Measurements from ENCODE around the gene HDAC9. TPM values are rescaled to one million over a fixed set of nuclear protein-coding genes. Genes with fewer than 3 reads are reported as not detected.

Gene HDAC9
- total RNA-seq, 1 experiment from 2014 or later = 17.1 TPM

DNA sequence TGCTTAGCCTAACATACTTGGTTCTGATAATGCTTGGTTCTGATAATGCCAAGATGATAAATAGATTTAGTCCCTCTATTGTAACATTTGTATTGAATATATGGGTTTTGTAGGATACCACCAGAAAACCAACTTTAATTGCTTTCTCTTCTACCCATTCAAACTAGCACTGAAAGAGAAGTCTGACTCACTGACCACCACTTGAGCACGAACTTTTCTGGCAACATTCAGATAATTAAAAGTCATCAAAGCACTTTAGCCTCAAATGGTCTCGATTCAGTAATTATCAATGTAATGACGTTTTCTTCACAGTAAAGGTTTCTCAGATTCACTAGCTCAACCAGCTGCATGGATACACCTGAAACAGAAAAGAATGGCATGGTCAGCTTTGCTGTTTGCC, 63.0 kb downstream of the HDAC9 start:
- H3K4me3 ChIP-seq (ENCODE audit: low read depth in 2 of 2, low read length in 2 of 2) = no peak overlapping the region
- DNase-seq (ENCODE audit: low read depth, low spot score) (no peak), ATAC-seq (no peak)
- CTCF ChIA-PET = no interaction called here
- in situ Hi-C loops (cut with HindIII; ENCODE audit: low pct_unique_long_range_greater_than_20kb, low sequenced_read_pairs) = no loop called here
- H3K36me3 ChIP-seq (ENCODE audit: control insufficient read depth, insufficient read depth, low read length) = no peaks in the 10 kb centered on the region
- no TSS peak for BruUV-seq (replicated peaks)
- H3K27me3 ChIP-seq (ENCODE audit: control insufficient read depth, insufficient read depth, low read length) = no peaks in the 10 kb centered on the region
- intact Hi-C loops (cut with micrococcal nuclease; ENCODE audit: unreplicated experiment) = no loop called here
- no peak overlapping the region; the same call in 1 of the 2 replicates for H3K27ac ChIP-seq (ENCODE audit: low read length)
- H3K4me1 ChIP-seq (ENCODE audit: control insufficient read depth, insufficient read depth, low read length) = peaks cover 9% of the 10 kb centered on the region
- H3K9me3 ChIP-seq (ENCODE audit: control insufficient read depth, insufficient read depth, low read depth, low read length) = peaks cover 11% of the 10 kb centered on the region; the same call in 1 of the 2 replicates
- no peak for TF ChIP-seq TCF7L2 (IDR thresholded peaks at IDR 0.05; ENCODE audit: low read depth, low read length)
- no peak for TF ChIP-seq POLR2AphosphoS5 (IDR thresholded peaks at IDR 0.05; ENCODE audit: low read depth, low read length)
- TF ChIP-seq, protein P1, sequence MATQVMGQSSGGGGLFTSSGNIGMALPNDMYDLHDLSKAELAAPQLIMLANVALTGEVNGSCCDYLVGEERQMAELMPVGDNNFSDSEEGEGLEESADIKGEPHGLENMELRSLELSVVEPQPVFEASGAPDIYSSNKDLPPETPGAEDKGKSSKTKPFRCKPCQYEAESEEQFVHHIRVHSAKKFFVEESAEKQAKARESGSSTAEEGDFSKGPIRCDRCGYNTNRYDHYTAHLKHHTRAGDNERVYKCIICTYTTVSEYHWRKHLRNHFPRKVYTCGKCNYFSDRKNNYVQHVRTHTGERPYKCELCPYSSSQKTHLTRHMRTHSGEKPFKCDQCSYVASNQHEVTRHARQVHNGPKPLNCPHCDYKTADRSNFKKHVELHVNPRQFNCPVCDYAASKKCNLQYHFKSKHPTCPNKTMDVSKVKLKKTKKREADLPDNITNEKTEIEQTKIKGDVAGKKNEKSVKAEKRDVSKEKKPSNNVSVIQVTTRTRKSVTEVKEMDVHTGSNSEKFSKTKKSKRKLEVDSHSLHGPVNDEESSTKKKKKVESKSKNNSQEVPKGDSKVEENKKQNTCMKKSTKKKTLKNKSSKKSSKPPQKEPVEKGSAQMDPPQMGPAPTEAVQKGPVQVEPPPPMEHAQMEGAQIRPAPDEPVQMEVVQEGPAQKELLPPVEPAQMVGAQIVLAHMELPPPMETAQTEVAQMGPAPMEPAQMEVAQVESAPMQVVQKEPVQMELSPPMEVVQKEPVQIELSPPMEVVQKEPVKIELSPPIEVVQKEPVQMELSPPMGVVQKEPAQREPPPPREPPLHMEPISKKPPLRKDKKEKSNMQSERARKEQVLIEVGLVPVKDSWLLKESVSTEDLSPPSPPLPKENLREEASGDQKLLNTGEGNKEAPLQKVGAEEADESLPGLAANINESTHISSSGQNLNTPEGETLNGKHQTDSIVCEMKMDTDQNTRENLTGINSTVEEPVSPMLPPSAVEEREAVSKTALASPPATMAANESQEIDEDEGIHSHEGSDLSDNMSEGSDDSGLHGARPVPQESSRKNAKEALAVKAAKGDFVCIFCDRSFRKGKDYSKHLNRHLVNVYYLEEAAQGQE (IDR thresholded peaks at IDR 0.05; ENCODE audit: insufficient read depth in 1 of 2, low read depth in 2 of 2, low read length in 1 of 2) = no peak
- TF ChIP-seq, protein P2, sequence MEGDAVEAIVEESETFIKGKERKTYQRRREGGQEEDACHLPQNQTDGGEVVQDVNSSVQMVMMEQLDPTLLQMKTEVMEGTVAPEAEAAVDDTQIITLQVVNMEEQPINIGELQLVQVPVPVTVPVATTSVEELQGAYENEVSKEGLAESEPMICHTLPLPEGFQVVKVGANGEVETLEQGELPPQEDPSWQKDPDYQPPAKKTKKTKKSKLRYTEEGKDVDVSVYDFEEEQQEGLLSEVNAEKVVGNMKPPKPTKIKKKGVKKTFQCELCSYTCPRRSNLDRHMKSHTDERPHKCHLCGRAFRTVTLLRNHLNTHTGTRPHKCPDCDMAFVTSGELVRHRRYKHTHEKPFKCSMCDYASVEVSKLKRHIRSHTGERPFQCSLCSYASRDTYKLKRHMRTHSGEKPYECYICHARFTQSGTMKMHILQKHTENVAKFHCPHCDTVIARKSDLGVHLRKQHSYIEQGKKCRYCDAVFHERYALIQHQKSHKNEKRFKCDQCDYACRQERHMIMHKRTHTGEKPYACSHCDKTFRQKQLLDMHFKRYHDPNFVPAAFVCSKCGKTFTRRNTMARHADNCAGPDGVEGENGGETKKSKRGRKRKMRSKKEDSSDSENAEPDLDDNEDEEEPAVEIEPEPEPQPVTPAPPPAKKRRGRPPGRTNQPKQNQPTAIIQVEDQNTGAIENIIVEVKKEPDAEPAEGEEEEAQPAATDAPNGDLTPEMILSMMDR (IDR thresholded peaks at IDR 0.05) = no peak
- no peak for TF ChIP-seq SIN3A (IDR thresholded peaks at IDR 0.05; ENCODE audit: borderline replicate concordance, insufficient read depth, low read depth, low read length)
- POLR2A ChIA-PET = no interaction called here

DNA sequence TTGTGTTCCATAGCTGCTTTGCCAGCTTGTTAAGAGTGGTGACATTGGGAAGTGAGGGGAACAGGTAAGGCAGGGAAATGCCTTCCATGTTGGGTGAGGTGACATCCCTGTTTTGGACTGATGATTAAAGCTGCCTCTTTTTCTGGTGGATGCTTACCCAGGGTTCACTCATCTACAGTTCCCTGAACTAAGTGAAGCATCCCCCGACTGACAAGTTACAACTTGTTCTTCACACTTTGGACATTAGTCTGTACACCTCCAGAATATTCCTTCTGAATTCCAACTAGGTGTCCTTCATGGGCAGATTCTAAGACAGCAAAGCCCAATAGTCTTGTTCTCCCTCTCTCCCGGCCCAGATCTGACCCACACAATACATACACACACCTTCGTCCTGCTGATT, 63.4 kb downstream of the HDAC9 start:
- CTCF ChIA-PET = no interaction called here
- intact Hi-C loops (cut with micrococcal nuclease; ENCODE audit: unreplicated experiment) (no loop called here), in situ Hi-C loops (cut with HindIII; ENCODE audit: low pct_unique_long_range_greater_than_20kb, low sequenced_read_pairs) (no loop called here)
- H3K36me3 ChIP-seq (ENCODE audit: control insufficient read depth, insufficient read depth, low read length) = no peaks in the 10 kb centered on the region
- POLR2A ChIA-PET = no interaction called here
- H3K4me3 ChIP-seq (ENCODE audit: low read depth in 2 of 2, low read length in 2 of 2) = no peak overlapping the region
- peak overlapping the region; percentile 34; the same call in 1 of the 2 replicates for H3K27ac ChIP-seq (ENCODE audit: low read length)
- H3K9me3 ChIP-seq (ENCODE audit: control insufficient read depth, insufficient read depth, low read depth, low read length) = peaks cover 11% of the 10 kb centered on the region; the same call in 1 of the 2 replicates
- H3K4me1 ChIP-seq (ENCODE audit: control insufficient read depth, insufficient read depth, low read length) = peaks cover 5% of the 10 kb centered on the region; the same call in 1 of the 2 replicates
- no peak for TF ChIP-seq TCF7L2 (IDR thresholded peaks at IDR 0.05; ENCODE audit: low read depth, low read length)
- TF ChIP-seq, protein P2 (IDR thresholded peaks at IDR 0.05) = no peak; the same call in 1 of the 2 replicates
- no peak for ATAC-seq
- no peaks in the 10 kb centered on the region for H3K27me3 ChIP-seq (ENCODE audit: control insufficient read depth, insufficient read depth, low read length)
- no TSS peak for BruUV-seq (replicated peaks)
- no peak for DNase-seq (ENCODE audit: low read depth, low spot score)
